Astrocyte of the cerebellum (primary cell): Measurements from ENCODE around the gene TNNT1.
A peak's percentile ranks its signal among the peaks of the same experiment; 100 is the strongest.

ENCODE experiments used
- DNase-seq: peaks from one replicate; pipeline ENCODE4 v3.0.0-alpha.2; 2011; ENCODE audit warnings: low read depth
- H3K4me3 ChIP-seq: 2 replicates; pipeline ENCODE4 v1.5.1; 2011; ENCODE audit warnings: mild to moderate bottlenecking, low read depth, low read length, moderate library complexity
- CTCF ChIP-seq: IDR thresholded peaks from 2 replicates; pipeline ENCODE4 v1.5.1; 2012; ENCODE audit warnings: low read length, low read depth, moderate library complexity, mild to moderate bottlenecking; ENCODE audit errors: missing control alignments
- in situ Hi-C: cut with HindIII; loops from 2 replicates; pipeline ENCODE4 v1.10.0; 2017; ENCODE audit warnings: low sequenced_read_pairs

Gene TNNT1

DNA sequence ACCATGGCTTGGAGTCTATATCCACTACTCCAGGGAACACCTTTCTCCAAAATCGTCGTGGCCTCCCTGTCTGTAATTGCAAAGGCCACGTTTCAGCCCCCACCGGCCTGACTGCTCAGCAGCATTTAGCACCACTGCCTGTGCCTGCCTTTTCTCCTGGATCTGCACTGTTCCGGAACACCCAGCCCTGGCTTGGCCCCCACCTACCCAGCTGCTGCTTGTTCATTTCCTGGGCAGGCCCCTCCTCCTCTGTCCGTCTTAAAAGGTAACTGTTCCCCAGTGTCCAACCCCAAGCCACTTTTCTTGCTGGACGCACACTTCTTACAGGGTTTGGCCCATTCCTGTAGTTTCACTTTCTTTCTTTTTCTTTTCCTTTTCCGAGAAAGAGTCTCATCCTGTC lies 39.6 kb upstream of the TNNT1 start:
- in situ Hi-C loops = no loop called here
- no peak for TF ChIP-seq CTCF
- DNase-seq = no peak
- H3K4me3 ChIP-seq = no peak overlapping the region

- in situ Hi-C loops = no loop called here
- no peak for TF ChIP-seq CTCF
- no peak overlapping the region for H3K4me3 ChIP-seq
- DNase-seq = no peak
These were observed 37.1 kb upstream of the TNNT1 start for GRCh38 chr19:55186080-55186479.

GRCh38 chr19:55181740-55182139 lies 32.7 kb upstream of the TNNT1 start:
- TF ChIP-seq CTCF = no peak
- in situ Hi-C loops = no loop called here
- H3K4me3 ChIP-seq = no peak overlapping the region
- no peak for DNase-seq

GRCh38 chr19:55179606-55180484 lies 30.8 kb upstream of the TNNT1 start, which contains the start of gene SYT5:
SYT5 (minus strand) TSS chr19:55180289; CDS start chr19:55179041, 1,248 bp downstream.
- no peak for DNase-seq
- peak within 1 kb of the TSS; percentile 11 for H3K4me3 ChIP-seq
- in situ Hi-C loops = loop anchor here (5.0 to 10.0 kb wide), 4 partner anchors 75 to 235 kb away; partner anchors contain the start of genes COX6B2, PPP6R1 and RPL28
- TF ChIP-seq CTCF = no peak

- H3K4me3 ChIP-seq = peak overlapping the region; percentile 11
- DNase-seq = no peak
- no peak for TF ChIP-seq CTCF
- in situ Hi-C loops = loop anchor here (5.0 to 10.0 kb wide), 4 partner anchors 76 to 236 kb away; partner anchors contain the start of genes COX6B2, PPP6R1 and RPL28
These were observed 30.0 kb upstream of the TNNT1 start for GRCh38 chr19:55178781-55179599.

GRCh38 chr19:55176076-55176475 lies 27.1 kb upstream of the TNNT1 start:
- no peak for DNase-seq
- no peak overlapping the region for H3K4me3 ChIP-seq
- no peak for TF ChIP-seq CTCF
- in situ Hi-C loops = loop anchor here (5.0 to 10.0 kb wide), 4 partner anchors 79 to 239 kb away; partner anchors contain the start of genes COX6B2, PPP6R1 and RPL28
